Measurements from ENCODE around the gene ANGPTL3. TPM values are rescaled to one million over a fixed set of nuclear protein-coding genes. Genes with fewer than 3 reads are reported as not detected.
A peak's percentile ranks its signal among the peaks of the same experiment; 100 is the strongest.

The ANGPTL3 gene
- total and polyA plus RNA-seq, 2 of the 4 experiments (the other 2 are of a cell fraction), result not detected

DNA sequence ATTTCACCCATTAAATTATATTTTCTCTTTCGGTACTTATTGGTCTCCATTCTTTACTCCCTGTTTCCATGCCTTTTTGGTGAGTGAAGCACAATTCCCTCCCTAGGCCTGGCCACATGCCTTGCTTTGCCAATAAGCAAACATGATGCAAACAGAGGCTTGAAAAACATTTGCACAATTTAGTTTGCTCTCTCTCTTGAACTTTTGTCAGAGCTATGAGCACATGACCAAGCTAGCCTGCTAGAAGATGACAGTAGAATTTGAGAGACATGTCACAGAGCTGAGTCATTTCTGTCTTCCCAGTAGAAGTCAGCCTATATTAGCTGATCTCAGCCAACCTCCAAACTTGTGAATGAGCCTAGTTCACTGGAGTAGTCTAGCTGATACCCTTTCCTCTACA is 24.6 kb downstream of the ANGPTL3 start:
- H4K5ac ChIP-seq (ENCODE audit: low read depth, low read length), result no peak overlapping the region
- no peak overlapping the region for H3K14ac ChIP-seq (replicated peaks; ENCODE audit: low read depth, low read length)
- H3K79me1 ChIP-seq (ENCODE audit: low read depth in 1 of 2, low read length in 2 of 2), result peaks cover 3 to 17% of the 10 kb centered on the region in 2 experiments; a peak in 3 of 4 replicates
- H3K9me1 ChIP-seq (ENCODE audit: insufficient read depth, low read length), result no peaks in the 10 kb centered on the region
- peak; percentile 95 for DNase-seq
- TF ChIP-seq NFE2L2 (IDR thresholded peaks at IDR 0.05; ENCODE audit: low read depth, low read length) (peak; percentile 45; the same call in 1 of the 2 replicates), BHLHE40 (IDR thresholded peaks at IDR 0.05; ENCODE audit: low read depth, low read length) (peak; percentile 74), FOS (IDR thresholded peaks at IDR 0.05; ENCODE audit: low read depth, low read length) (peak; percentile 58; the same call in 1 of the 2 replicates), MXI1 (IDR thresholded peaks at IDR 0.05; ENCODE audit: borderline replicate concordance, low read depth, low read length) (0 out of 2 replicates have a peak, but pooled peaks have one; percentile 37), RFX5 (IDR thresholded peaks at IDR 0.05; ENCODE audit: low read depth, low read length) (no peak), RCOR1 (IDR thresholded peaks at IDR 0.05; ENCODE audit: insufficient replicate concordance, low read length) (peak; percentile 28), SMC3 (IDR thresholded peaks at IDR 0.05; ENCODE audit: low read depth, low read length) (no peak), MAFK (IDR thresholded peaks at IDR 0.05; ENCODE audit: low read depth, low read length) (peak; percentile 31; the same call in 1 of the 2 replicates), CEBPB (IDR thresholded peaks at IDR 0.05; ENCODE audit: low read depth, low read length) (peak; percentile 90)
- TF ChIP-seq, protein P1, sequence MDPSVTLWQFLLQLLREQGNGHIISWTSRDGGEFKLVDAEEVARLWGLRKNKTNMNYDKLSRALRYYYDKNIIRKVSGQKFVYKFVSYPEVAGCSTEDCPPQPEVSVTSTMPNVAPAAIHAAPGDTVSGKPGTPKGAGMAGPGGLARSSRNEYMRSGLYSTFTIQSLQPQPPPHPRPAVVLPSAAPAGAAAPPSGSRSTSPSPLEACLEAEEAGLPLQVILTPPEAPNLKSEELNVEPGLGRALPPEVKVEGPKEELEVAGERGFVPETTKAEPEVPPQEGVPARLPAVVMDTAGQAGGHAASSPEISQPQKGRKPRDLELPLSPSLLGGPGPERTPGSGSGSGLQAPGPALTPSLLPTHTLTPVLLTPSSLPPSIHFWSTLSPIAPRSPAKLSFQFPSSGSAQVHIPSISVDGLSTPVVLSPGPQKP (IDR thresholded peaks at IDR 0.05; ENCODE audit: borderline replicate concordance, low read depth, low read length), result no peak
- TF ChIP-seq, protein P2, sequence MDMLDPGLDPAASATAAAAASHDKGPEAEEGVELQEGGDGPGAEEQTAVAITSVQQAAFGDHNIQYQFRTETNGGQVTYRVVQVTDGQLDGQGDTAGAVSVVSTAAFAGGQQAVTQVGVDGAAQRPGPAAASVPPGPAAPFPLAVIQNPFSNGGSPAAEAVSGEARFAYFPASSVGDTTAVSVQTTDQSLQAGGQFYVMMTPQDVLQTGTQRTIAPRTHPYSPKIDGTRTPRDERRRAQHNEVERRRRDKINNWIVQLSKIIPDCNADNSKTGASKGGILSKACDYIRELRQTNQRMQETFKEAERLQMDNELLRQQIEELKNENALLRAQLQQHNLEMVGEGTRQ (IDR thresholded peaks at IDR 0.05; ENCODE audit: low read depth, low read length), result peak; percentile 87
- no peak overlapping the region for H4K91ac ChIP-seq (ENCODE audit: insufficient read depth, low read depth, low read length)
- H3K36me3 ChIP-seq (ENCODE audit: control insufficient read depth, insufficient read depth, low read length), result peaks cover 4% of the 10 kb centered on the region; the same call in 1 of the 2 replicates
- H2AK9ac ChIP-seq (replicated peaks; ENCODE audit: low read depth, low read length, poor library complexity), result no peak overlapping the region
- H3K27ac ChIP-seq (ENCODE audit: insufficient read depth, low read length), result no peak overlapping the region
- H3K4me2 ChIP-seq (ENCODE audit: low read depth, low read length), result no peak overlapping the region
- H3K4me1 ChIP-seq (ENCODE audit: control insufficient read depth, insufficient read depth, low read length), result peaks cover 5% of the 10 kb centered on the region
- peak overlapping the region; percentile 47; the same call in 1 of the 2 replicates for H2BK120ac ChIP-seq (ENCODE audit: low read depth, low read length)
- no peak overlapping the region for H4K8ac ChIP-seq (ENCODE audit: low read depth in 2 of 2, low read length in 2 of 2)
- H2AK5ac ChIP-seq (ENCODE audit: low read depth, low read length), result no peak overlapping the region
- ChIA-PET POLR2A (ENCODE audit: unreplicated experiment) (no interaction called here), CTCF (no interaction called here)
- H2BK15ac ChIP-seq (ENCODE audit: low read depth, low read length), result no peak overlapping the region
- no peak overlapping the region for H3K56ac ChIP-seq (ENCODE audit: extremely low read depth, insufficient read depth, low read length)
- no peaks in the 10 kb centered on the region for H4K20me1 ChIP-seq (ENCODE audit: insufficient read depth, low read length)
- H3K18ac ChIP-seq (ENCODE audit: low read depth, low read length), result no peak overlapping the region
- WGBS, 2 experiments (ENCODE audit: extremely low coverage in 2 of 2, insufficient read length in 1 of 2), result no CpG with 5 or more reads among the region's 1 CpG
- H3K4ac ChIP-seq (ENCODE audit: low read depth, low read length), result no peak overlapping the region; the same call in 1 of the 2 replicates
- dilution Hi-C loops (cut with HindIII; ENCODE audit: low sequenced_read_pairs, unreplicated experiment), result no loop called here
- intact Hi-C loops (cut with micrococcal nuclease), result no loop called here
- no TSS peak for BruUV-seq (replicated peaks)
- no peaks in the 10 kb centered on the region for H3K9me3 ChIP-seq (ENCODE audit: control insufficient read depth, insufficient read depth, low read length)
- peak; percentile 94 for ATAC-seq (ENCODE audit: low read depth)
- peak overlapping the region; percentile 48 for H2AFZ ChIP-seq (replicated peaks; ENCODE audit: low read length, poor library complexity)
- H2BK5ac ChIP-seq (ENCODE audit: low read depth, low read length, poor library complexity, severe bottlenecking), result peak overlapping the region; percentile 81
- H3K27me3 ChIP-seq (ENCODE audit: control insufficient read depth, insufficient read depth, low read length), result no peaks in the 10 kb centered on the region
- 0 out of 2 replicates have a peak overlapping the region, but pooled peaks have one; percentile 47 for H2BK20ac ChIP-seq (ENCODE audit: low read depth, low read length)
- H3K9ac ChIP-seq (ENCODE audit: low read depth, low read length), result no peak overlapping the region
- H3K23ac ChIP-seq (ENCODE audit: low read depth, low read length), result no peak overlapping the region
- in situ Hi-C loops (cut with MboI; ENCODE audit: low sequenced_read_pairs), result no loop called here
- no peak overlapping the region for H3K4me3 ChIP-seq (ENCODE audit: insufficient read depth, low read depth, low read length)
